Measurements from ENCODE around the gene OGFR. TPM values are rescaled to one million over a fixed set of nuclear protein-coding genes. Genes with fewer than 3 reads are reported as not detected.

Gene OGFR
- total RNA-seq, 1 experiment from 2014 or later, result 78.9 TPM

GRCh38 chr20:62792940-62793756, 11.5 kb upstream of the OGFR start:
- CTCF ChIA-PET, result interaction anchor here (1.0 kb wide), 1 partner anchor 170 kb away, joined by 3 read pairs; no protein-coding TSS in a partner anchor
- Histone ChIP-seq H3K9ac (ENCODE audit: low read length) (no peak overlapping the region), H4K20me1 (ENCODE audit: low read length) (0 out of 2 replicates have a peak, but pooled peaks cover 8% of the 10 kb centered on the region), H2AFZ (ENCODE audit: low read length) (no peak overlapping the region), H3F3A (ENCODE audit: low read length, unreplicated experiment) (no peaks in the 10 kb centered on the region), H3K36me3 (ENCODE audit: low read depth, low read length) (no peaks in the 10 kb centered on the region; the same call in 1 of the 2 replicates), H3K27ac (ENCODE audit: low read length) (no peak overlapping the region), H3K4me1 (ENCODE audit: insufficient read depth, low read length) (peaks cover 39% of the 10 kb centered on the region), H3K4me3 (ENCODE audit: low read length) (no peak overlapping the region), H3K27me3 (ENCODE audit: low read length) (no peaks in the 10 kb centered on the region), H3K9me2 (replicated peaks; ENCODE audit: low read length) (no peaks in the 10 kb centered on the region), H3K4me2 (ENCODE audit: low read length) (peak overlapping the region; percentile 81), H3K9me3 (ENCODE audit: low read length) (no peaks in the 10 kb centered on the region), H3K79me2 (ENCODE audit: low read length) (peaks cover 12% of the 10 kb centered on the region)
- no TSS peak for BruUV-seq (replicated peaks)
- DNase-seq (no peak), ATAC-seq (no peak)
- POLR2A ChIA-PET (ENCODE audit: unreplicated experiment), result no interaction called here
- no peak for TF ChIP-seq EZH2 (IDR thresholded peaks at IDR 0.05; ENCODE audit: low read length, unreplicated experiment)
- TF ChIP-seq CTCF (conservative IDR thresholded peaks at IDR 0.05; ENCODE audit: low read depth, low read length), result no peak
- no peak for TF ChIP-seq EZH2phosphoT487 (IDR thresholded peaks at IDR 0.05; ENCODE audit: borderline replicate concordance, low read length)
- intact Hi-C loops (cut with micrococcal nuclease), result loop anchor here (5.0 to 10.0 kb wide), 5 partner anchors 56 to 408 kb away; partner anchors contain the start of gene RPS21

GRCh38 chr20:62793757-62794006, 11.0 kb upstream of the OGFR start:
- Histone ChIP-seq H3K4me2 (ENCODE audit: low read length) (peak overlapping the region; percentile 81), H3K9me3 (ENCODE audit: low read length) (no peaks in the 10 kb centered on the region), H3K9me2 (replicated peaks; ENCODE audit: low read length) (no peaks in the 10 kb centered on the region), H2AFZ (ENCODE audit: low read length) (peak overlapping the region; percentile 73), H3K36me3 (ENCODE audit: low read depth, low read length) (peaks cover 4% of the 10 kb centered on the region; the same call in 1 of the 2 replicates), H3F3A (ENCODE audit: low read length, unreplicated experiment) (no peaks in the 10 kb centered on the region), H3K27ac (ENCODE audit: low read length) (no peak overlapping the region), H3K4me3 (ENCODE audit: low read length) (peak overlapping the region; percentile 54), H3K4me1 (ENCODE audit: insufficient read depth, low read length) (peaks cover 39% of the 10 kb centered on the region), H3K9ac (ENCODE audit: low read length) (no peak overlapping the region), H3K79me2 (ENCODE audit: low read length) (peaks cover 15% of the 10 kb centered on the region), H3K27me3 (ENCODE audit: low read length) (no peaks in the 10 kb centered on the region), H4K20me1 (ENCODE audit: low read length) (0 out of 2 replicates have a peak, but pooled peaks cover 8% of the 10 kb centered on the region)
- TSS peak; percentile 61 for BruUV-seq (replicated peaks)
- ChIA-PET CTCF (interaction anchor here (1.0 kb wide), 4 partner anchors 82 to 190 kb away, joined by 3 to 7 read pairs (median 6); partner anchors contain the start of gene SLCO4A1), POLR2A (ENCODE audit: unreplicated experiment) (interaction anchor here (1.5 kb wide), 1 partner anchor 89 kb away, joined by 10 read pairs; no protein-coding TSS in a partner anchor)
- TF ChIP-seq EZH2phosphoT487 (IDR thresholded peaks at IDR 0.05; ENCODE audit: borderline replicate concordance, low read length), result no peak
- no peak for TF ChIP-seq CTCF (conservative IDR thresholded peaks at IDR 0.05; ENCODE audit: low read depth, low read length)
- TF ChIP-seq EZH2 (IDR thresholded peaks at IDR 0.05; ENCODE audit: low read length, unreplicated experiment), result no peak
- ATAC-seq (no peak), DNase-seq (no peak)
- intact Hi-C loops (cut with micrococcal nuclease), result loop anchor here (5.0 to 10.0 kb wide), 5 partner anchors 56 to 409 kb away; partner anchors contain the start of gene RPS21

Data from PC-3 (cell line).